Liver (tissue), 3 donors: ENCODE results near the gene LRRN2.

ENCODE experiments used
- CTCF ChIP-seq: fragments of 150-350 bp; IDR thresholded peaks from 2 replicates; pipeline ENCODE4 v1.5.1; 2017; ENCODE audit warnings: improper control_type of control experiment, low read depth, low read length; ENCODE audit not compliant: missing input control
- REST ChIP-seq: IDR thresholded peaks from 2 replicates; pipeline ENCODE4 v1.6.1; 2016; ENCODE audit warnings: antibody characterized with exemption, mild to moderate bottlenecking
- YY1 ChIP-seq: IDR thresholded peaks from 2 replicates; pipeline ENCODE4 v1.6.1; 2016; ENCODE audit warnings: antibody characterized with exemption, mild to moderate bottlenecking
- TF ChIP-seq, protein P1 (sequence below): IDR thresholded peaks from 2 replicates; pipeline ENCODE4 v1.6.1; 2016; ENCODE audit warnings: antibody characterized with exemption
- TF ChIP-seq, protein P2 (sequence below): IDR thresholded peaks from 2 replicates; pipeline ENCODE4 v1.6.1; 2016; ENCODE audit warnings: antibody characterized with exemption
- donor health status: healthy.
- donor health status: healthy.

DNA sequence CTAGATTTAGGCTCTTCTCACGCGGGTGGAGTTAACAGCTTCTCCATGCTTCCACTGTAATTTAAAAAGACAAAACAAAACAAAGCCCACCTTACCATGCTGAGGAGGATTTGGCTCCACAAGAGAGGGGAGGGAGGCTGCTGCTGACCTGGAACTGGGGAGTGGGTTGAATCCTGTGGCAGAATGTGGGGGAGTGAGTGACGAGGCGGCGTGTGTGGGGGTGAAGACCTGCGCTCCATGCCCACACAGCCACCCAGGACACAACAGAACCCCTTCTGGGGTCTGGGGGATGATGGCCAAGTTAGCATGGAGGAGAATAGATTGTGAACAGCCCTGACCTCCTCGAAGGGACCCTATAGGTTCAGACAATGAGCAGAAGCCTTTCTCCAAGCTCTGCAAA lies 44.0 kb upstream of the LRRN2 start:
- TF ChIP-seq REST (no peak), CTCF (no peak), YY1 (no peak)
- TF ChIP-seq, protein P1, sequence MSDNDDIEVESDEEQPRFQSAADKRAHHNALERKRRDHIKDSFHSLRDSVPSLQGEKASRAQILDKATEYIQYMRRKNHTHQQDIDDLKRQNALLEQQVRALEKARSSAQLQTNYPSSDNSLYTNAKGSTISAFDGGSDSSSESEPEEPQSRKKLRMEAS = no peak
- TF ChIP-seq, protein P2, sequence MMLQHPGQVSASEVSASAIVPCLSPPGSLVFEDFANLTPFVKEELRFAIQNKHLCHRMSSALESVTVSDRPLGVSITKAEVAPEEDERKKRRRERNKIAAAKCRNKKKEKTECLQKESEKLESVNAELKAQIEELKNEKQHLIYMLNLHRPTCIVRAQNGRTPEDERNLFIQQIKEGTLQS = no peak
